ENCODE measurements around the gene NFIX. TPM values are rescaled to one million over a fixed set of nuclear protein-coding genes. Genes with fewer than 3 reads are reported as not detected.
A peak's percentile ranks its signal among the peaks of the same experiment; 100 is the strongest.

NFIX gene
- total RNA-seq, 1 donor from 2014 or later: 6.7 TPM

DNA sequence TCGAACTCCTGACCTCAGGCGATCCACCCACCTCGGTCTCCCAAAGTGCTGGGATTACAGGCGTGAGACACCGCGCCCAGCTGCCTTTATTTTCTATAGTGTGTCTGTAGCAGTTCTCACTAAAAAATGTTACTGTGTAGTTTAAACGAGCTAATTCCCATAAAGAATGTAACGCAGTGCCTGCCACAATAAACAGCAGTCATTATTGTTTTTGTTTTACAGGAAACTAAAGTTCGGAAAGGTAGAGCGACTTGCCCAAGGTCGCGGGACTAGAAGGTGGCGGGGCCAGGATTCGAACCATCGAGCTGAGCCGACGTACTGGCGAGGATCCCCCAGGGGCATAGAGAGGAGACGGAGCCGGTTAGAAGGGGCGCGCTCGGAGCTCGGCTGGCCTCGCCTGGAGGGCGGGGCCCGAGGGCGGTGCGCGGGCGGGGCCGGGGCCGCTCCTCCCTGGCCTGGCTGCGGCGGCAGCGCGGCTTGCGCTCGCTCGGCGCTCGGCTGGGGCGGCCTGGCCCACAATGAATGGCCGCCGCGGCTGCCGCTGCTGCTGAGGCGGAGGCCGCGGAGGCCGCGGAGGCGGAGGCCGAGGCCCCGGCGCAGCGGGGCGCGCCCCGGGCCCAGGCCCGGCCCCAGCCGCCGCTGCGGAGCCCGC is 122.6 kb downstream of the NFIX start, which contains the start of gene NACC1:
Gene NACC1 (plus strand): TSS at position 493 of the 652 bp plus-strand sequence. CDS start 16,944 bp downstream, outside the sequence.
- H3K36me3 ChIP-seq (ENCODE audit: control insufficient read depth, insufficient read depth, low read length): no peaks in the 10 kb centered on the region
- no peaks in the 10 kb centered on the region for H3K27me3 ChIP-seq (ENCODE audit: control insufficient read depth, insufficient read depth, low read length)
- H3K4me3 ChIP-seq (ENCODE audit: low read depth, low read length): peak within 1 kb of the TSS; percentile 97
- peak; percentile 39 for DNase-seq (ENCODE audit: low read depth)
- TF ChIP-seq, protein P1, sequence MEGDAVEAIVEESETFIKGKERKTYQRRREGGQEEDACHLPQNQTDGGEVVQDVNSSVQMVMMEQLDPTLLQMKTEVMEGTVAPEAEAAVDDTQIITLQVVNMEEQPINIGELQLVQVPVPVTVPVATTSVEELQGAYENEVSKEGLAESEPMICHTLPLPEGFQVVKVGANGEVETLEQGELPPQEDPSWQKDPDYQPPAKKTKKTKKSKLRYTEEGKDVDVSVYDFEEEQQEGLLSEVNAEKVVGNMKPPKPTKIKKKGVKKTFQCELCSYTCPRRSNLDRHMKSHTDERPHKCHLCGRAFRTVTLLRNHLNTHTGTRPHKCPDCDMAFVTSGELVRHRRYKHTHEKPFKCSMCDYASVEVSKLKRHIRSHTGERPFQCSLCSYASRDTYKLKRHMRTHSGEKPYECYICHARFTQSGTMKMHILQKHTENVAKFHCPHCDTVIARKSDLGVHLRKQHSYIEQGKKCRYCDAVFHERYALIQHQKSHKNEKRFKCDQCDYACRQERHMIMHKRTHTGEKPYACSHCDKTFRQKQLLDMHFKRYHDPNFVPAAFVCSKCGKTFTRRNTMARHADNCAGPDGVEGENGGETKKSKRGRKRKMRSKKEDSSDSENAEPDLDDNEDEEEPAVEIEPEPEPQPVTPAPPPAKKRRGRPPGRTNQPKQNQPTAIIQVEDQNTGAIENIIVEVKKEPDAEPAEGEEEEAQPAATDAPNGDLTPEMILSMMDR (IDR thresholded peaks at IDR 0.05; ENCODE audit: insufficient read depth, low read length, poor library complexity, severe bottlenecking): no peak

DNA sequence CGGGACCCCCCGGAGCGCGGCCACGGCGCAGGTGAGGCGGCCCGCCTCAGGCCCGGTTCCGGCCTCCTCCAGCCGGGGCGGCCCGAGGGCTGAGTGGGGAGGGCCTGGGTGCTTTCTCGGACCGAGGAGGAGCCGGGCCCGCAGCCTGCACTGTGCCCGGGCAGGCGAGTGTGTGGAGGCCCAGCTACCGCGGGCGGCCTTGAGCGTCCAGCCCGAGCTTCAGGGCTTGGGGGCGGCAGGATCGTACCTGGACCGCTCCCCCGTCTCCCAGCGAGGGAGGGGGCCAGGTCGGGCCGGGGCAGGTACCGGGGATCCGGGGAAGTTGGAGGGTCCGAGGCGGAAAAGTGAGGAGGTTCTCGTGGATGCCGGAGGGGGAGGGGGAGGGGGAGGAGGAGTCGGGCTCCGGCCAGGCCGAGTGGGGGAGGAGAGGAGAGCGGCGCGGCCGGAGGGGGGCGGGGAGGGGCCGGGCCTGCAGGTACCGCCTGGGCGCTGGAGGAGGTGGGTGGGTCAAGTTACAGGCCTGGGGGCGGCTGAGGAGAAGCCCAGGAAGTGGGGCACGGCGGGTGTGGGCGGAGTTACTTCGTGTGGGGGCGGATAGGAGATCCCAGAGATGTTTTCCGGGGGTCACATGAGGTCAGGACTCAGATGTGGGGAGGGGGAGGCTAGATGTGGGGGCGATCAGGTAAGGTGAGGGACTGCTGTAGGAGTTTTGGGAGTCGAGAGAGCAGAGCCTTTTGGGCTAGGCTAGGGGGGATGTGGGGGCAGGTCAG is 123.3 kb downstream of the NFIX start:
- no peak for DNase-seq (ENCODE audit: low read depth)
- H3K27me3 ChIP-seq (ENCODE audit: control insufficient read depth, insufficient read depth, low read length): no peaks in the 10 kb centered on the region
- H3K4me3 ChIP-seq (ENCODE audit: low read depth, low read length): peak overlapping the region; percentile 97
- TF ChIP-seq, protein P1 (IDR thresholded peaks at IDR 0.05; ENCODE audit: insufficient read depth, low read length, poor library complexity, severe bottlenecking): no peak
- no peaks in the 10 kb centered on the region for H3K36me3 ChIP-seq (ENCODE audit: control insufficient read depth, insufficient read depth, low read length)

DNA sequence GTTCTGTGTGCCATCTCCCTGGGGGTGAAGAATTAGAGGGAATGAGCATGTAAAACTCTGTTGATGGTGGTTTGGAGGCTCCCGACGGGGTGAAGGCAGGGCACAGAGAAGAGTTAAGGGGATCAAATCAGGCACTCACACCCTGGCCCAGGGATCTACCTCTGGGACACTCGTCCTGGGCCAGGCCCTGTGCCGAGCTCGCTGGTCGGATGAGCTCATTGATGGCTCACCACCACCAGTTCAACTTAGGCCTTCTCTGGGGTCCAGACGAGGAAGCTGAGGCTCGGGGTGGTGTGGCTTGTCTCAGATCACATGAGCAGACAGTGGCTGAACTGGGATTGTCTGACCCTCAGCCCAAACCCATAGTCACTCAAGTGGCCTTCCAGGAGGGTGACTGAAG is 124.4 kb downstream of the NFIX start:
- peak overlapping the region; percentile 97 for H3K4me3 ChIP-seq (ENCODE audit: low read depth, low read length)

GRCh38 chr19:13120031-13120430 is 124.8 kb downstream of the NFIX start:
- DNase-seq (ENCODE audit: low read depth): no peak
- Histone ChIP-seq H3K36me3 (ENCODE audit: control insufficient read depth, insufficient read depth, low read length) (no peaks in the 10 kb centered on the region), H3K27me3 (ENCODE audit: control insufficient read depth, insufficient read depth, low read length) (no peaks in the 10 kb centered on the region), H3K4me3 (ENCODE audit: low read depth, low read length) (no peak overlapping the region)
- TF ChIP-seq, protein P1 (IDR thresholded peaks at IDR 0.05; ENCODE audit: insufficient read depth, low read length, poor library complexity, severe bottlenecking): no peak

More for the DNA sequence above, 124.4 kb downstream of the NFIX start:
- no peak for DNase-seq (ENCODE audit: low read depth)
- TF ChIP-seq, protein P1 (IDR thresholded peaks at IDR 0.05; ENCODE audit: insufficient read depth, low read length, poor library complexity, severe bottlenecking): no peak
- H3K27me3 ChIP-seq (ENCODE audit: control insufficient read depth, insufficient read depth, low read length): no peaks in the 10 kb centered on the region
- H3K36me3 ChIP-seq (ENCODE audit: control insufficient read depth, insufficient read depth, low read length): no peaks in the 10 kb centered on the region

DNA sequence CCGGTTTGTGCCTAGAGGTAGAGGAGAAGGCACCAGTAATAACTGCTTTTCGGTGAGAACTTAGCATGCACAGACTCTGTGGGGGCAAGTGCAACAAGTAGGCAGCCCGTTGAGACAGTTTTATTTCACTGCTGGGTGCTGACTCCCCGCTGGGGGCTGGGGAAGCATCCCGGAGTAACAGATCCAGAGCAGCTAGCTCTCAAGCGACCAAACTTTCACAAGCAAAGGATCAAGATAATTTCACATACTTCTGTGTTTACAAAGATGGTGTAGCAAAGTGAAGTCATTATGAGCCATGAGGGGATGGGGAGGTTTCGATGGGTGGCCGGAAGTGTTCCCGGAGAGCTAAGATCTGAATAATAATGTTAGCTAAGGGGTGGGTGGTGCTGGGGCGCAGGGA is 125.5 kb downstream of the NFIX start:
- no peak for DNase-seq (ENCODE audit: low read depth)

More for the DNA sequence above, 125.5 kb downstream of the NFIX start:
- Histone ChIP-seq H3K4me3 (ENCODE audit: low read depth, low read length) (no peak overlapping the region), H3K27me3 (ENCODE audit: control insufficient read depth, insufficient read depth, low read length) (no peaks in the 10 kb centered on the region), H3K36me3 (ENCODE audit: control insufficient read depth, insufficient read depth, low read length) (no peaks in the 10 kb centered on the region)
- TF ChIP-seq, protein P1 (IDR thresholded peaks at IDR 0.05; ENCODE audit: insufficient read depth, low read length, poor library complexity, severe bottlenecking): no peak
